Chondrocyte (in vitro differentiated cells): Measurements from ENCODE around the gene TRIM38. TPM values are rescaled to one million over a fixed set of nuclear protein-coding genes. Genes with fewer than 3 reads are reported as not detected.
"Not testable (repeated sequence)": the region's sequence is repeated elsewhere in the genome, so short reads cannot be mapped to it uniquely, and the experiment has no call there.

ENCODE experiments used
- DNase-seq: peaks from one replicate; pipeline ENCODE4 v3.0.0; 2021; ENCODE audit warnings: mixed read lengths, low spot score
- H3K27ac Mint-ChIP-seq: one replicate; pipeline ENCODE4 v1.8.0; 2021; ENCODE audit warnings: mild to moderate bottlenecking, moderate library complexity, mixed read lengths; ENCODE audit not compliant: unreplicated experiment
- H3K27me3 Mint-ChIP-seq: 2 replicates; pipeline ENCODE4 v1.8.0; 2021; ENCODE audit warnings: low read depth, mixed read lengths
- H3K36me3 Mint-ChIP-seq: 2 replicates; pipeline ENCODE4 v1.8.0; 2021; ENCODE audit warnings: low read depth, mixed read lengths
- H3K4me1 Mint-ChIP-seq: 2 replicates; pipeline ENCODE4 v1.8.0; 2021; ENCODE audit warnings: low read depth, mild to moderate bottlenecking, mixed read lengths
- H3K4me3 Mint-ChIP-seq: one replicate; pipeline ENCODE4 v1.8.0; 2021; ENCODE audit warnings: mild to moderate bottlenecking, moderate library complexity, mixed read lengths; ENCODE audit not compliant: unreplicated experiment
- H3K9me3 Mint-ChIP-seq: 2 replicates; pipeline ENCODE4 v1.8.0; 2021; ENCODE audit warnings: low read depth, mixed read lengths
- total RNA-seq: library from RNA; stranded (reverse); gene quantifications from 3 replicates; pipeline ENCODE4 v1.2.1, GENCODE V29; 2021
- TF ChIP-seq, protein P1 (sequence below): fragments of 200-600 bp; sonication (generic); IDR thresholded peaks from 2 replicates; pipeline ENCODE4 v1.5.0; 2021; ENCODE audit warnings: antibody characterized with exemption, mild to moderate bottlenecking, moderate library complexity

Gene TRIM38
- total RNA-seq, 1 donor from 2014 or later = 7.1 TPM

GRCh38 chr6:26008470-26008869 lies 45.9 kb downstream of the TRIM38 start:
- H3K27me3 Mint-ChIP-seq = no peaks in the 10 kb centered on the region
- H3K27ac Mint-ChIP-seq = no peak overlapping the region
- no peak for DNase-seq
- no peaks in the 10 kb centered on the region for H3K36me3 Mint-ChIP-seq
- TF ChIP-seq, protein P1, sequence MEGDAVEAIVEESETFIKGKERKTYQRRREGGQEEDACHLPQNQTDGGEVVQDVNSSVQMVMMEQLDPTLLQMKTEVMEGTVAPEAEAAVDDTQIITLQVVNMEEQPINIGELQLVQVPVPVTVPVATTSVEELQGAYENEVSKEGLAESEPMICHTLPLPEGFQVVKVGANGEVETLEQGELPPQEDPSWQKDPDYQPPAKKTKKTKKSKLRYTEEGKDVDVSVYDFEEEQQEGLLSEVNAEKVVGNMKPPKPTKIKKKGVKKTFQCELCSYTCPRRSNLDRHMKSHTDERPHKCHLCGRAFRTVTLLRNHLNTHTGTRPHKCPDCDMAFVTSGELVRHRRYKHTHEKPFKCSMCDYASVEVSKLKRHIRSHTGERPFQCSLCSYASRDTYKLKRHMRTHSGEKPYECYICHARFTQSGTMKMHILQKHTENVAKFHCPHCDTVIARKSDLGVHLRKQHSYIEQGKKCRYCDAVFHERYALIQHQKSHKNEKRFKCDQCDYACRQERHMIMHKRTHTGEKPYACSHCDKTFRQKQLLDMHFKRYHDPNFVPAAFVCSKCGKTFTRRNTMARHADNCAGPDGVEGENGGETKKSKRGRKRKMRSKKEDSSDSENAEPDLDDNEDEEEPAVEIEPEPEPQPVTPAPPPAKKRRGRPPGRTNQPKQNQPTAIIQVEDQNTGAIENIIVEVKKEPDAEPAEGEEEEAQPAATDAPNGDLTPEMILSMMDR = no peak
- no peaks in the 10 kb centered on the region for H3K4me1 Mint-ChIP-seq
- H3K9me3 Mint-ChIP-seq = no peaks in the 10 kb centered on the region
- H3K4me3 Mint-ChIP-seq = no peak overlapping the region

- no peak for DNase-seq
- Mint-ChIP-seq H3K27me3 (no peaks in the 10 kb centered on the region), H3K27ac (no peak overlapping the region), H3K9me3 (no peaks in the 10 kb centered on the region), H3K4me3 (no peak overlapping the region), H3K4me1 (no peaks in the 10 kb centered on the region), H3K36me3 (no peaks in the 10 kb centered on the region)
- TF ChIP-seq, protein P1 = no peak
These were observed 47.2 kb downstream of the TRIM38 start for GRCh38 chr6:26009817-26010216.

DNA sequence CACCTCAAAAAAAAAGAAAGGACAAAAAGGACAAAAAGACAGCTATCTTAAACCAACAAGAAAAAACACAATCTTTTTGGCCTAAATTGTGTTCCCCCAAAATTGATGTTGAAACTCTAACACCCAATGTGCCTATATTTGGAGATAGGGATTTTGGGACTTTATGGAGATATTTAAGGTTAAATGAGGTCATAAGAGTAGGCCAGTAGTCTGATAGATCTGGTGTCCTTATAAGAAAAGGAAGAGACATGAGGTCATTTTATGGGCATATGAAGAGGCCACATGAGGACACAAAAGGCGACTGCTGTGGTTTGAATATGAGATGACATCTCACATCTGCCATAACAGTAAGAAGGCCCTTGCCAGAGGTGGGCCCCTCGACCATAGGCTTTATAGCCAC lies 49.5 kb downstream of the TRIM38 start:
- Mint-ChIP-seq H3K4me3 (no peak overlapping the region), H3K27ac (no peak overlapping the region), H3K27me3 (no peaks in the 10 kb centered on the region), H3K36me3 (no peaks in the 10 kb centered on the region), H3K4me1 (no peaks in the 10 kb centered on the region), H3K9me3 (no peaks in the 10 kb centered on the region)
- TF ChIP-seq, protein P1 = no peak
- DNase-seq = no peak

DNA sequence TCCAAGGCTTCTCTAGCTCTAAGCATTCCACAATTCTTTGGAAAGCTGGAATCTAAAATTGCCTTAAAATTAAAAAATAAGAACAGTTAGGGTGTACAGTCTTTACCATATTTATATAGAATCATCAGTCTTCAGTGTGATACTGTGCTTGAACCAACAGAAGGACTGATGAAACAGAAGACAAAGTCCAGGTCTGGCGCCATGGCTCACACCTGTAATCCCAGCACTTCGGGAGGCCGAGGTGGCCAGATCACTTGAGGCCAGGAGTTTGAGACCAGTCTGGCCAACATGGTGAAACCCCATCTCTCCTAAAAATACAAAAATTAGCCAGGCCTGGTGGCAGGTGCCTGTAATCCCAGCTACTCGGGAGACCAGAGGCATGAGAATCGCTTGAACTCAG lies 51.8 kb downstream of the TRIM38 start:
- not testable (repeated sequence) for DNase-seq, H3K27me3 Mint-ChIP-seq, H3K27ac Mint-ChIP-seq, H3K9me3 Mint-ChIP-seq, H3K36me3 Mint-ChIP-seq, H3K4me3 Mint-ChIP-seq, H3K4me1 Mint-ChIP-seq

- TF ChIP-seq, protein P1 = no peak
- H3K4me3 Mint-ChIP-seq = no peak overlapping the region
- DNase-seq = no peak
These were observed 53.8 kb downstream of the TRIM38 start for GRCh38 chr6:26016245-26016962.

GRCh38 chr6:26016963-26017631 lies 54.5 kb downstream of the TRIM38 start:
- Mint-ChIP-seq H3K4me1 (peaks cover 4% of the 10 kb centered on the region), H3K27me3 (no peaks in the 10 kb centered on the region), H3K4me3 (no peak overlapping the region), H3K9me3 (peaks cover 4% of the 10 kb centered on the region), H3K27ac (peak overlapping the region; percentile 22), H3K36me3 (no peaks in the 10 kb centered on the region)
- DNase-seq = no peak
- TF ChIP-seq, protein P1 = no peak

More at GRCh38 chr6:26016245-26016962, 53.8 kb downstream of the TRIM38 start:
- peak overlapping the region; percentile 15 for H3K27ac Mint-ChIP-seq
- peaks cover 4% of the 10 kb centered on the region for H3K9me3 Mint-ChIP-seq
- H3K36me3 Mint-ChIP-seq = no peaks in the 10 kb centered on the region
- H3K27me3 Mint-ChIP-seq = no peaks in the 10 kb centered on the region
- H3K4me1 Mint-ChIP-seq = no peaks in the 10 kb centered on the region
